Stimulated activated naive CD8-positive, alpha-beta T cell treated with anti-CD3 and anti-CD28 coated beads, Interleukin-15, amount 100 ng/mL, for 72 hours (primary cell): ENCODE data around the gene RHOD.
A peak's percentile ranks its signal among the peaks of the same experiment; 100 is the strongest.

ENCODE experiments used
- ATAC-seq: fragments of 150-1000 bp; cut with Tn5 transposase; 2 replicates; pipeline ENCODE4 v1.10.0; 2021; ENCODE audit warnings: mild to moderate bottlenecking, moderate library complexity
- DNase-seq, 2 donors: peaks; one replicate each; pipeline ENCODE4 v3.0.0; 2021 to 2022
- H3K27ac Mint-ChIP-seq, 2 donors: one replicate each; pipeline ENCODE4 v1.8.0; 2022; ENCODE audit warnings: mild to moderate bottlenecking in 2 of 2, mixed read lengths in 2 of 2, moderate library complexity in 2 of 2
- H3K27me3 Mint-ChIP-seq: one replicate; pipeline ENCODE4 v1.8.0; 2022; ENCODE audit warnings: mixed read lengths
- H3K4me1 Mint-ChIP-seq: one replicate; pipeline ENCODE4 v1.8.0; 2022; ENCODE audit warnings: mild to moderate bottlenecking, mixed read lengths
- H3K4me3 Mint-ChIP-seq, 2 donors: one replicate each; pipeline ENCODE4 v1.8.0; 2022; ENCODE audit warnings: mild to moderate bottlenecking in 2 of 2, mixed read lengths in 2 of 2, moderate library complexity in 1 of 2
- H3K9me3 Mint-ChIP-seq, 2 donors: one replicate each; pipeline ENCODE4 v1.8.0; 2022; ENCODE audit warnings: mixed read lengths in 2 of 2

The RHOD gene, protein sequence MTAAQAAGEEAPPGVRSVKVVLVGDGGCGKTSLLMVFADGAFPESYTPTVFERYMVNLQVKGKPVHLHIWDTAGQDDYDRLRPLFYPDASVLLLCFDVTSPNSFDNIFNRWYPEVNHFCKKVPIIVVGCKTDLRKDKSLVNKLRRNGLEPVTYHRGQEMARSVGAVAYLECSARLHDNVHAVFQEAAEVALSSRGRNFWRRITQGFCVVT

DNA sequence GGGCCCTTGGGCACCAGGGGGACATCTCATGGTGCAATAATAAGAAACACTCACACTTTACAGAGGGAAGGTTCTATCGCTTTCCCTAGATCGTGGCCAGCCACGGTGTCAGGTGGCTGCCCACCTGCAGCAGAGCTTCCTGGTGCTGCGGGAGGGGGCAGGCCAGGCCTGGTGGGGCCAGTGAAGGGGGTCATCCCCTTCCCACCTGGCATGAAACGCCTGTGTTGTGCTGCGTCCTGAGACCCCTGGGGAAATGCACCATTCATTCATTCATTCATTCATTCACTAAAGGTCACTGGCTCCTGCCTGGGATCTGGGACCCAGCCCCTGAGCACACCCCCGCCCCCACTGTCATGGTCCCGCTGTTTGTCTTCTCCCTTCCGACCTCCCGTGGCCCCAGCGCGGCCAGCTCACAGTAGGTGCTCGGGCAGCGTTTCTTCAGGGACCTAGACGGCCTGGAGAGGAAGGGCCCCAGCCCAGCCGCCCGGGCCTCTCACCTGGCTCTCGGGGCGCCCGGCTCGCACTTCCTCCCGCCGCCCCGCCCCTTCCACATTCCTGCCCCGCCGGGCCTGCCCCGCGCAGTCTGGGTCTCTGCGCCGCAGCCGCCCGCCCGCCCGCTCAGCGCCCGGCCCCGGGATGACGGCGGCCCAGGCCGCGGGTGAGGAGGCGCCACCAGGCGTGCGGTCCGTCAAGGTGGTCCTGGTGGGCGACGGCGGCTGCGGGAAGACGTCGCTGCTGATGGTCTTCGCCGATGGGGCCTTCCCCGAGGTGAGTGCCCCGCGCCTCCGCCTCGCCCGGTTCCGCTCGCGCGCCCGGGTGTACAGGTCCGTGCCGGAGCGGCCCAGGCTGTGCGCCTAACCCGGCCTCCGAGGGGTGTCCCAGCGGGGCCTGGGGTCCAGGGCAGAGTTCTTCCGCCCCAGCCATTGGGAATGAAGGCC lies at the start of gene RHOD:
Gene RHOD (plus strand): TSS at position 581 of the 938 bp plus-strand sequence. CDS start 56 bp downstream, at position 637.
- ATAC-seq (peak; percentile 78), DNase-seq (peak; percentile 33 to 39)
- peaks cover 40% of the 10 kb centered on the region for H3K27me3 Mint-ChIP-seq
- H3K4me1 Mint-ChIP-seq = peaks cover 18% of the 10 kb centered on the region
- no peaks in the 10 kb centered on the region for H3K9me3 Mint-ChIP-seq
- peak within 1 kb of the TSS; percentile 86 to 93 for H3K4me3 Mint-ChIP-seq
- H3K27ac Mint-ChIP-seq = peak within 1 kb of the TSS in 1 of 2 donors; percentile 95

DNA sequence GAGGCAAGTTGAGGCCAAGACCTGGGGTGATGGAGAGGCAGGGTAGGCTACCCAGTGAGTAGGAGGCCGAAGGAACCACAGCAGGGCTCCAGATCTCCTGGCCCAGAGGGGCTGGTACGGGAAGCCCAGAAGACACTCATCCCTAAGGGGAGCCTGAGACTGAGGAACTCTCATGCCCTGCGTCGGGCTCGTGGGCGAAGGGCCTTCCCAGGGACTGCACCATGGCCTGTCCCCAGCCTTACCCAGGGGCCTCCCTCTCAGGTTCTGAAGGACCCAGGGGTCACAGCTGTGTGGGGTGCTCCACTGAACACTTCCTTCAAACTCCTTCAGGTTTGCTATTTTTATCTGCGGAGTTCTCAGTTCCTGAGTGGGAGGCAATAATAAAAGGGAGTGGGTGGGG lies 49.5 kb upstream of the RHOD start:
- no peak overlapping the region for H3K4me3 Mint-ChIP-seq
- H3K4me1 Mint-ChIP-seq = peaks cover 11% of the 10 kb centered on the region
- ATAC-seq (no peak), DNase-seq (no peak)
- peaks cover 9% of the 10 kb centered on the region for H3K27me3 Mint-ChIP-seq
- no peaks in the 10 kb centered on the region for H3K9me3 Mint-ChIP-seq
- H3K27ac Mint-ChIP-seq = no peak overlapping the region

DNA sequence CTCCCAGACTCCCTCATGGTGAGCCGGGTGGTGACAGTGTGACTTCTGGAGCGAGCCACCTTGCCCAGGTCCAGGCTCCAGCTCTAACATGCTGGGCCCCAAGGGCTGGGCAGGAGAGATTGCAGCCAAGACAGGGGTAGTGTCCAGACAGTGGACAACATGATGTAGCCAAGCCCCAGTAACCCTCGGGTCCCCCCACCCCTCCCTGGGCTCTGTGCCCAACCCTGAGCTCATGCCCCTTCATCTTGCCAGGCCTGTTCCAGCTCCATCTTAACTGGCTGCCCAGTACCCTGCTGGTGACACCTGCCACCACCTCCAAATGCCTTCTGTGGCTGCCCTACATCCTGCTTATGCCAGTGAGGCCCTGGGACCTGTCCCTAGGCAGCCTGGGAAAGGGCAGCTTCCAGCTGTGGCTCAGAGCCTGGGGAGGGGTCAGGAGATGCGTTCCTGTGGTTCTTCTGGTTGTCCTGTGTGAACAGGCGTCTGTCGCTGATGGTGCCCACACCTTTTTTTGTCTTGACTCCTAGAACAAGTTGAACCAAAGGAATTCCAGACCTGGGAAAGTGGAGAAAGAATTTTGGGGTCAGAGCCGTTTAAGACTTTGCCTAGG lies 46.2 kb upstream of the RHOD start:
- no peak overlapping the region for H3K27ac Mint-ChIP-seq
- no peak overlapping the region for H3K4me3 Mint-ChIP-seq
- ATAC-seq (no peak), DNase-seq (no peak)
- H3K27me3 Mint-ChIP-seq = peaks cover 26% of the 10 kb centered on the region
- peaks cover 11% of the 10 kb centered on the region for H3K4me1 Mint-ChIP-seq
- H3K9me3 Mint-ChIP-seq = no peaks in the 10 kb centered on the region

DNA sequence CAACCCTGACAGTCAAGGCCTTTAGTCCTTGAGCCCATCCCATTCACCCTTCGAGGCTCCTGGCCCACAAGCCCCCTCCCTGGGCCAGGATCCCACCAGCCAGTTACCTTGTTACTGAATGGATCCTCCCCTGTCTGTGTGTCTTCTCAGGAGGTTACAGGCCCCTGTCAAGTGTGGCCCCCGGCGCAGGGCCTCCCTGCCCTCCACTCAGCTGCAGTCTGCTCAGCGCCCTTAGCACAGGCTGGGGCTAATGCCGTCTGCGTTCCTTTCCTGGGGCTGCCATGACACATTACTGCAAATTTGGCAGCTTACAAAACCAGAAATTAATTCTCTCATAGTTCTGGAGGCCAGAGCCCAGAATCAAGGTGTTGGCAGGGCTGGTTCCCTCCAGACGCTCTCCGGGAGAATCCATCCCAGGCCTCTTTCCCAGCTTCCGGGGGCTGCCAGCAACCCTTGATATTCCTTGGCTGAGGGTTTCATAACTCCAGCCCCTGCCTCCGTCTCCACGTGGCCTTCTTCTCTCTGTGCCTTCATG lies 43.1 kb upstream of the RHOD start:
- Mint-ChIP-seq H3K4me3 (no peak overlapping the region), H3K4me1 (no peaks in the 10 kb centered on the region), H3K9me3 (peaks cover under 1 to 2% of the 10 kb centered on the region in 2 donors), H3K27ac (peak overlapping the region in 1 of 2 donors; percentile 37), H3K27me3 (peaks cover 32% of the 10 kb centered on the region)
- no peak for ATAC-seq
- no peak for DNase-seq

DNA sequence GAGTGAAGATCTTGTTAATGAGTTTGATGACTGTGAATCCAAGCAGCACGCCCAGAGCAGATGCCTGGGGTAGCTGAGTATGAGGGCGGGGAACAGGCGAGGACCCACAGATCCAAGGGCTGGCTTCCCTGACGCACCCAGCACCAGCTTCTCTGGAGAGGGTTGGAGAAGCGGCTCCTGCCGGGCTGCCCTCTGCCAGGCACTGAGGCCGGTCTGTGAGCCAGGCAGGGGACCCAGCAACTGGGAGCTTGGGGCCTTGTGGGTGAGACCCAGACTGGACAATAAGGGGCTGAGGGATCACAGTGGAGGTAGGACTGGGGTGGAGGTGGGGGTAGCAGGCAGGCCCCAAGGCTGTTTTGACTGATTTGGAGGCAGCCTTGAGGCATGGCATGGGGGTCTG lies 42.3 kb upstream of the RHOD start:
- no peak overlapping the region for H3K4me3 Mint-ChIP-seq
- no peak overlapping the region for H3K27ac Mint-ChIP-seq
- no peaks in the 10 kb centered on the region for H3K4me1 Mint-ChIP-seq
- H3K27me3 Mint-ChIP-seq = peaks cover 30% of the 10 kb centered on the region
- DNase-seq = no peak
- ATAC-seq = no peak
- H3K9me3 Mint-ChIP-seq = peaks cover 6 to 8% of the 10 kb centered on the region in 2 donors

DNA sequence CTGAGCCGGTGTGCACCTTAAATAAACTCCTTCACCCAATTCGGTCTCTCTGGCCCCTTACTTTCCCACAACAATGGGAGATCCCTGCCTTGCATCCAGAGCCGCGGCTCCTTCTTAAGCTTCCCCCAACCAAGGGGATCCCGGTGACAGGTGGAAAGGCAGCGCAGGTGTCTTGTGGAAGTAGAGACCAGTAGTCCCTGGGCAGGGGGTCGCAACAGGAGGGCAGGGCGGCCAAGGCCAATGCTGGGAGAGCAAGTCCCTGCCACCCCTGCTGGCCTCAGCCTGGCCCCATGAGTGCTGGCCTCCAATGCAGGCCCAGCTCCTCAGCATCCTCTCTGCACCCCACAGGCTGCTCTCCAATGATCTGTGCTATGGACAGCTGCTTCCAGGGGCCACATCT lies 41.6 kb upstream of the RHOD start:
- Mint-ChIP-seq H3K27ac (no peak overlapping the region), H3K9me3 (peaks cover 6 to 8% of the 10 kb centered on the region in 2 donors), H3K4me3 (no peak overlapping the region), H3K27me3 (peaks cover 28% of the 10 kb centered on the region), H3K4me1 (no peaks in the 10 kb centered on the region)
- ATAC-seq = no peak
- DNase-seq = no peak

DNA sequence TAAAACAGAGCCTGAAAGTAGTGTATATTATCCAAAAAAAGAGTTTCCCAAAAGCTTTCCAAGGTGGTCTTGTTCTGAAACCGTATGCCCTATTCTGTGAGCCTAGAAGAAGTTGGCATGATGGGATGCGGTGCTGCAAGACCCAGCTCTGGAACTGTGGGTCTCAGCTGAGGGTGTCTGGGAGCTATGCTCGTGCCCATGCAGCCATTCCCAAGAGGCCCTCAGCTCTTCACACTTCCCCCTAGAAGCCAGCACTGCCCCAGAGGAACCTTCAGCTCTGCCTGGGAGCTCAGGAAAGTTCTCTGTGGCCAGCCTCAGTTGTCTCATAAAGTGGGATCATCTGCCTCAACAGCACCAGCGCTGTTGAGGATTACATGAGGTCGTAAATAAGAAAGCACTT lies 40.1 kb upstream of the RHOD start:
- H3K27ac Mint-ChIP-seq = no peak overlapping the region
- H3K4me1 Mint-ChIP-seq = peaks cover 7% of the 10 kb centered on the region
- ATAC-seq (no peak), DNase-seq (no peak)
- H3K9me3 Mint-ChIP-seq = peaks cover 6 to 8% of the 10 kb centered on the region in 2 donors
- H3K4me3 Mint-ChIP-seq = no peak overlapping the region
- peaks cover 39% of the 10 kb centered on the region for H3K27me3 Mint-ChIP-seq

DNA sequence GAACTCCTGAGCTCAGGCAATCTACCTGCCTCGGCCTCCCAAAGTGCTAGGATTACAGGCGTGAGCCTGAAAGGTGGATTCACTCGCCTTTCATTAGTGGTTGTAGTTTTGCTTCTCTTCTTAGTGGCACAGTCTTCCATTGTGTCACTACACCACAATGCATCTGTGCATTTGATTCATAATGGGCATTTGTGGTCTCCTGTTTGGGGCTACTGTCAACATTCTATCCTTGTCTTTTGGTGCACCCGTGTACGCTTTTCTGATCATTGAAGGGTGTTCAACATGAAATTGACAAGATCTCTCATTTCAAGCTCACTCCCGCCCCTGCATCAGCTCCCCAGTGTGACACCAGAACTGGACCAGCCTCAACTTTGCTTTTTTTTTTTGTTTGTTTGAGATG lies 35.7 kb upstream of the RHOD start:
- Mint-ChIP-seq H3K4me1 (peaks cover 46% of the 10 kb centered on the region), H3K27me3 (peaks cover 60% of the 10 kb centered on the region), H3K27ac (no peak overlapping the region), H3K9me3 (peaks cover 6 to 8% of the 10 kb centered on the region in 2 donors), H3K4me3 (no peak overlapping the region)
- peak; percentile 59 for ATAC-seq
- DNase-seq = peak in 1 of 2 donors; percentile 26

DNA sequence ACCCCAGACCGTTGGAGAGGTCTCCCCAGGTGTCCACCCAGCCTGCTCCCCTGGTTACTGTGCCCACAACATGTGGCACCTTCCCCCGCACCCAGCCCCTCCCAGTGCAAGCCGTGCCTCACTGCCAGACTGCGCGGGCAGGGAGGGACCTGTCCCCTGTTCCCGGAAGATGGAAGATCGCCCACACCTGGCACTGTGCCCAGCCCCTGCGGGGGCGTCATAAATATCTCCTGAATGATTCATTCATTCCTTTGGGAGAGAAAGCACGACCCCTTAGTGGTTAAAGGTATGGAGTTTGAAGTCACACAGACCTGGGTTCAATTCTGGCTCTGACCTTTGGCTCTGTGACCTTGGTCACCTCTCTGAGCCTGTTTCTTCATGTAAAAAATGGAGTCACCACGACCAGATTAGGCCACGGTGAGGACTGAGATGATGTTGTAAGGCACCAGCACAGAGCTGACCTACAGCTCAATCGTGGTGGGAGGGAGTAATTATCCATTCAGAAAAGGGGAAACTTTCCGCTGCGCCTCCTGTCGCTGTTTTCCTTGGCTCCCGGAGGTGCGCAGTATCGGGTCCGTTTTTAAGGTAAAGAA lies 34.2 kb upstream of the RHOD start:
- Mint-ChIP-seq H3K4me3 (peak overlapping the region; percentile 21 to 56), H3K27ac (no peak overlapping the region), H3K9me3 (peaks cover 6 to 8% of the 10 kb centered on the region in 2 donors), H3K27me3 (peaks cover 74% of the 10 kb centered on the region), H3K4me1 (peaks cover 46% of the 10 kb centered on the region)
- no peak for ATAC-seq
- DNase-seq = no peak

DNA sequence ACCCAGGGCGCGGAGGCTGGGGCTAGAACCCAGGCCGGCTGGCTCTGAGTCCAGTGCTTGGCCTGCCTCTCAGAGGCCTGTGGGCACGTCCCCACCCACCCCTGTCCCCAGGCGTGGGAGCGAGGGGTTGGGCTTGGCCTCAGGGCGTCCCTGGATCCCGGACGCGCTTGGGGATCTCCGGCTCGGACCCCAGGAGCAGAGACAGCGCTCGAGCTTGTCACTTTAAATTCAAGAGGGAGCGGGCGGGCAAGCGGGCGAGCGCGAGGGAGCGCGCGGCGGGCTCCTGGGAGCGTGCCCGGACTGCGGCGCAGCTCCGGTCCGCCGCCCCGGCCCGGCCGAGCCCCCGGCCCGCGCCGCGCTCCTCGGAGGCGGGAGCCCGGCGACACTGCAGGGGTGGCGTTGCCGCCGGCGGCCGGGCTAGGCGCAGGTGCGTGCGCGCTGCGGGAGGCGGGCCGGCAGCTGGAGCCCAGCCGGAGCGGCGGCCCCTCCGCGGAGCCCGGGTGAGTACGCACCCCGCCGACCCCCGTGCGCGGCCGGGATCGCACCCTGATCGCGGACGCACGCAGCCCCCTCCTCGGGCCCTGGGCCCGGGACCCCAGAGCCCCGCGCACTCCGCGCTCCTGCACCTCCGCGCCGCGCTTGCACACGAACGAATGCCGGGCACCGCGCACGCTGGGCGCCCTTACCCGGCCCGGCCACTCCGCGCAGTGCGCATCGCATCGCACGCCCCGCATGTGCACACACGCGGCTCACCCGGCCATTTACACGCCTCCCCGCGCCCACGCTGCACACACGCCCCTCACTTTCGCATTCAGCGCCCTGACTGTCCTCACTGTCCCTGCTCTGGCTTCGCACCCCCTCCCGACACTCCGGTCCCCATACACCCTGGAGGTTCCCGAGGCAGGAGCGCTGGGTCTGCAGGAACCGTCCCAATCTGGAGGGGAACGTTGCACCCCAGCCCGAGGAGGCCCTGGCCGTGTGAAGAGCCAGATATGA lies 33.4 kb upstream of the RHOD start, which contains the start of gene SYT12:
Gene SYT12 (plus strand): TSS at position 174 of the 996 bp plus-strand sequence. CDS start 7,011 bp downstream, outside the sequence.
- peaks cover 46% of the 10 kb centered on the region for H3K4me1 Mint-ChIP-seq
- peaks cover 82% of the 10 kb centered on the region for H3K27me3 Mint-ChIP-seq
- peaks cover 6 to 8% of the 10 kb centered on the region in 2 donors for H3K9me3 Mint-ChIP-seq
- DNase-seq = peak in 1 of 2 donors; percentile 19
- peak within 1 kb of the TSS; percentile 81 to 83 for H3K4me3 Mint-ChIP-seq
- H3K27ac Mint-ChIP-seq = no peak within 1 kb of the TSS
- peak; percentile 27 for ATAC-seq

DNA sequence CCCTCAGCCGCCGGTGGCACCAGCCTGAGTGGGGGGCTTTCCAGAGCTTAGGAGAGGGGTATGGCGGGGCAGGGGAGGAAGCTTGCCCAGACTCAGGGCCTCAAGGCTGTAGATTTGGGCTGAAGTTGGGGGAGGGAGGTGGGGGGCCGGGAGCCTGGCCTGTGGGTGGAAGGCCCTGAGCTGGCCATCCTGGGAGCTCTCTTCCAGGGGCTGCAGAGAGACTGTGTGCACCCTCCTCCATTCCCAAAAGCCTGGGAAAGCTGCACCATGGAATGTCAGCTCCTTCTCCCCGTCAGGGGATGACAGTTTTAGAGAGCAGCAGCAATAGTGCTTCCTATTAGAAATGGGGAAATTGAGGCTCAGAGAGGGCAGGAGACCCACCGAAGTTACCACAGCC lies 32.7 kb upstream of the RHOD start:
- no peak for ATAC-seq
- peaks cover 86% of the 10 kb centered on the region for H3K27me3 Mint-ChIP-seq

DNA sequence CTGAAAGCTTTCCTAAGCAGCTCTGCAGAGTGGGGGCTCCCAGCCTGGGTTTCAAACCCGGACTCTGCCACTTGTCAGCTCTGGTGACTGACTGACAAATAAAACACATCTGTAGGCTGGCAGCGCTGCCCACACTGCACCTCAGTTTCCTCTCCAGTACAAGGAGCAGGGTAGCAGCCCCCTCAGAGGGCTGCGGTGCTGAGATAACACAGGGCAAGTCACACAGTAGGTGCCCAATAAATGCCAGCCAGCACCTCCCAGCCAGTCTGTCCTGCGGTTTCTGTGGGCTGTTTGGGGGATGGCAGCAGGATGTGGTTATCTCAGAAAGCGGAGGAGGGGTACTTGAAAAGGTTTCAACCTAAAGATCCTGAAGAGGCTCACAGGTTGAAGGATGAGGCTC lies 32.2 kb upstream of the RHOD start:
- H3K4me1 Mint-ChIP-seq = peaks cover 46% of the 10 kb centered on the region
- H3K27me3 Mint-ChIP-seq = peaks cover 91% of the 10 kb centered on the region
- DNase-seq (peak; percentile 37 to 65), ATAC-seq (peak; percentile 77)
- H3K4me3 Mint-ChIP-seq = peak overlapping the region; percentile 38 to 65
- no peaks in the 10 kb centered on the region for H3K9me3 Mint-ChIP-seq
- peak overlapping the region in 1 of 2 donors; percentile 90 for H3K27ac Mint-ChIP-seq

More for the DNA sequence above, 32.7 kb upstream of the RHOD start:
- H3K4me1 Mint-ChIP-seq = peaks cover 46% of the 10 kb centered on the region
- H3K27ac Mint-ChIP-seq = no peak overlapping the region
- no peak for DNase-seq
- peak overlapping the region; percentile 81 to 83 for H3K4me3 Mint-ChIP-seq
- peaks cover 2 to 3% of the 10 kb centered on the region in 2 donors for H3K9me3 Mint-ChIP-seq

DNA sequence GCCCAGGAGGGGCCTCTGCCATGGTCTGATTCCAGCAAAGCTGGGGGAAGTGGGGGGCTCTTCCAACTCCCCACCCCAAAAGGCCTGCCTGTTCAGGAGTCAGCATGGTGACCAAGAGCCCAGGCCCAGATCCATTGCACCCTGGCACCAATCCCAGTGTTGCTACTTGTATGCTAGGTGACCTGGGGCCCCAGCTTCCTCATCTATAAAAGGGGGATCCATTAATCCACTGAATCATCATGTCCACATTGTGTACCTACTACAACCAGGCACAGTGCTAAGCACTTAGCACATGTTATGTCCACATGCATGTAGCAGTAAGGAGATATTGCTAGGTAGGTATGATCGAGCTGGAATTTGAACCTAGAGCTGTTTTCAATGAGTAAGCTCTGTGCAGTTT lies 31.7 kb upstream of the RHOD start:
- Mint-ChIP-seq H3K4me1 (peaks cover 46% of the 10 kb centered on the region), H3K27ac (no peak overlapping the region), H3K4me3 (peak overlapping the region; percentile 38 to 65), H3K9me3 (no peaks in the 10 kb centered on the region), H3K27me3 (peaks cover 92% of the 10 kb centered on the region)
- DNase-seq = no peak
- ATAC-seq = peak; percentile 13

DNA sequence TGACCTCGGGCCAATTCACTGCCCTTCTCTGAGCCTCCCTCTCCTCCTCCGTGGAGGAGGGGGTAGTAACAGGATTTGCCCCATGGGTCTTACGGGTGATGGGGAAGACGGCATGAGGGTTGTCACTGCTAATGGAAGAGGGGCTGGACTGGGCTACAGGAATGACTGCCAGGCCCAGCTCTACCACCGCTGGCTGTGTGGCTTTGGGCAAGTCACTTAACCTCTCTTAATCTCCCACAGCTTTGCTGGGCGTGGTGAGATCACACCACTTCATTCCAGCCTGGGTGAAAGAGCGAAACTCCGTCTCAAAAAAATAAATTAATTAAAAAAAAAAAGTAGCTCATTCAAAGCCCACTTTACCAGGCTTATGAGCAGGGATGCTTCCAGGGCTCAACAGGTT lies 30.9 kb upstream of the RHOD start:
- Mint-ChIP-seq H3K4me3 (no peak overlapping the region), H3K9me3 (no peaks in the 10 kb centered on the region), H3K27me3 (peaks cover 95% of the 10 kb centered on the region), H3K27ac (no peak overlapping the region), H3K4me1 (peaks cover 46% of the 10 kb centered on the region)
- DNase-seq (no peak), ATAC-seq (no peak)
